HG02798 (cell line): Measurements from ENCODE around the gene ZNF516.

ENCODE experiments used
- ATAC-seq: cut with Tn5 transposase; IDR thresholded peaks from one replicate; pipeline ENCODE4 v1.9.1; 2021; ENCODE audit warnings: mild to moderate bottlenecking; ENCODE audit not compliant: unreplicated experiment, poor library complexity

The ZNF516 gene

GRCh38 chr18:76443519-76444445 is 51.3 kb downstream of the ZNF516 start:
- ATAC-seq: no peak

GRCh38 chr18:76442413-76443171 is 52.5 kb downstream of the ZNF516 start:
- no peak for ATAC-seq

- ATAC-seq: no peak
Observed at GRCh38 chr18:76441668-76442412, 53.2 kb downstream of the ZNF516 start.

- no peak for ATAC-seq
Observed at GRCh38 chr18:76441002-76441667, 53.9 kb downstream of the ZNF516 start.

- ATAC-seq: no peak
Observed at GRCh38 chr18:76437910-76438309, 57.1 kb downstream of the ZNF516 start.

GRCh38 chr18:76437011-76437410 is 58.0 kb downstream of the ZNF516 start:
- ATAC-seq: no peak

GRCh38 chr18:76436342-76436741 is 58.7 kb downstream of the ZNF516 start:
- no peak for ATAC-seq

GRCh38 chr18:76435316-76435989 is 59.6 kb downstream of the ZNF516 start:
- no peak for ATAC-seq

- ATAC-seq: no peak
Observed at GRCh38 chr18:76434452-76434851, 60.6 kb downstream of the ZNF516 start.

GRCh38 chr18:76433788-76434187 is 61.3 kb downstream of the ZNF516 start:
- no peak for ATAC-seq

GRCh38 chr18:76432970-76433767 is 61.9 kb downstream of the ZNF516 start:
- no peak for ATAC-seq

GRCh38 chr18:76432274-76432755 is 62.7 kb downstream of the ZNF516 start:
- no peak for ATAC-seq

GRCh38 chr18:76431437-76432273 is 63.4 kb downstream of the ZNF516 start:
- ATAC-seq: no peak

- ATAC-seq: no peak
Observed at GRCh38 chr18:76430636-76431035, 64.4 kb downstream of the ZNF516 start.

GRCh38 chr18:76429262-76430126 is 65.5 kb downstream of the ZNF516 start:
- ATAC-seq: no peak

- ATAC-seq: no peak
Observed at GRCh38 chr18:76428396-76429261, 66.4 kb downstream of the ZNF516 start.
